RWPE2 (cell line): ENCODE results near the gene KLHL29.

Experiments
- ATAC-seq: fragments of 200-7000 bp; cut with Tn5 transposase; 3 replicates; pipeline ENCODE4 v1.9.1; 2021; ENCODE audit warnings: low read depth
- DNase-seq: peaks from one replicate; pipeline ENCODE4 v3.0.0-alpha.2; 2020; ENCODE audit warnings: low spot score
- H3K27ac ChIP-seq: fragments of 450-650 bp; 2 replicates; pipeline ENCODE4 v1.5.1; 2017; ENCODE audit warnings: mild to moderate bottlenecking; ENCODE audit not compliant: poor library complexity, severe bottlenecking
- H3K27me3 ChIP-seq: fragments of 250-450 bp; sonication (Bioruptor Pico); 2 replicates; pipeline ENCODE4 v1.5.1; 2021; ENCODE audit warnings: mild to moderate bottlenecking, moderate library complexity; ENCODE audit not compliant: insufficient read depth, poor library complexity, severe bottlenecking
- H3K36me3 ChIP-seq: fragments of 250-450 bp; sonication (Bioruptor Pico); 2 replicates; pipeline ENCODE4 v1.5.1; 2020; ENCODE audit warnings: low read depth, mild to moderate bottlenecking, moderate library complexity
- H3K4me1 ChIP-seq: fragments of 250-450 bp; sonication (Bioruptor Pico); 2 replicates; pipeline ENCODE4 v1.5.1; 2021; ENCODE audit warnings: mild to moderate bottlenecking, moderate library complexity; ENCODE audit not compliant: insufficient read depth, poor library complexity, severe bottlenecking
- H3K4me3 ChIP-seq: fragments of 250-450 bp; sonication (Bioruptor Pico); 2 replicates; pipeline ENCODE4 v1.5.1; 2021; ENCODE audit warnings: mild to moderate bottlenecking, moderate library complexity; ENCODE audit not compliant: severe bottlenecking
- H3K9me3 ChIP-seq: fragments of 250-450 bp; sonication (Bioruptor Pico); 2 replicates; pipeline ENCODE4 v1.5.1; 2021; ENCODE audit warnings: mild to moderate bottlenecking, moderate library complexity; ENCODE audit not compliant: severe bottlenecking
- CTCF ChIP-seq: fragments of 450-650 bp; IDR thresholded peaks from one replicate; pipeline ENCODE4 v1.5.1; 2017; ENCODE audit warnings: mild to moderate bottlenecking, moderate library complexity; ENCODE audit not compliant: poor library complexity, severe bottlenecking

KLHL29 gene

GRCh38 chr2:23359631-23360567 is 25.1 kb upstream of the KLHL29 start:
- no peak for DNase-seq
- Histone ChIP-seq H3K27me3 (no peaks in the 10 kb centered on the region), H3K27ac (no peak overlapping the region), H3K36me3 (no peaks in the 10 kb centered on the region), H3K4me3 (no peak overlapping the region), H3K9me3 (no peaks in the 10 kb centered on the region), H3K4me1 (no peaks in the 10 kb centered on the region)
- no peak for TF ChIP-seq CTCF
- ATAC-seq, result no peak

GRCh38 chr2:23360571-23361125 is 24.3 kb upstream of the KLHL29 start:
- TF ChIP-seq CTCF, result no peak
- no peaks in the 10 kb centered on the region for H3K36me3 ChIP-seq
- no peak overlapping the region for H3K27ac ChIP-seq
- H3K4me3 ChIP-seq, result no peak overlapping the region
- no peak for ATAC-seq
- no peaks in the 10 kb centered on the region for H3K4me1 ChIP-seq
- H3K27me3 ChIP-seq, result no peaks in the 10 kb centered on the region
- no peaks in the 10 kb centered on the region for H3K9me3 ChIP-seq
- no peak for DNase-seq

- no peak for TF ChIP-seq CTCF
- DNase-seq, result no peak
- H3K4me3 ChIP-seq, result no peak overlapping the region
- H3K27me3 ChIP-seq, result no peaks in the 10 kb centered on the region
- no peaks in the 10 kb centered on the region for H3K36me3 ChIP-seq
- ATAC-seq, result no peak
- H3K4me1 ChIP-seq, result no peaks in the 10 kb centered on the region
- no peak overlapping the region for H3K27ac ChIP-seq
- H3K9me3 ChIP-seq, result no peaks in the 10 kb centered on the region
Measured at GRCh38 chr2:23361152-23361551, 23.8 kb upstream of the KLHL29 start.

GRCh38 chr2:23363268-23363667 is 21.7 kb upstream of the KLHL29 start:
- H3K9me3 ChIP-seq, result no peaks in the 10 kb centered on the region
- peaks cover 12% of the 10 kb centered on the region for H3K4me1 ChIP-seq
- no peaks in the 10 kb centered on the region for H3K27me3 ChIP-seq
- DNase-seq, result no peak
- ATAC-seq, result no peak
- H3K36me3 ChIP-seq, result no peaks in the 10 kb centered on the region
- no peak overlapping the region for H3K27ac ChIP-seq
- TF ChIP-seq CTCF, result no peak
- no peak overlapping the region for H3K4me3 ChIP-seq

- no peak overlapping the region for H3K4me3 ChIP-seq
- TF ChIP-seq CTCF, result no peak
- no peaks in the 10 kb centered on the region for H3K27me3 ChIP-seq
- no peaks in the 10 kb centered on the region for H3K9me3 ChIP-seq
- H3K36me3 ChIP-seq, result no peaks in the 10 kb centered on the region
- H3K27ac ChIP-seq, result no peak overlapping the region
- peak; percentile 41; the same call in 2 of the 3 replicates for ATAC-seq
- DNase-seq, result no peak
- peaks cover 12% of the 10 kb centered on the region for H3K4me1 ChIP-seq
Measured at GRCh38 chr2:23363831-23364230, 21.1 kb upstream of the KLHL29 start.
